ENCODE results near the gene SPINK2. TPM values are rescaled to one million over a fixed set of nuclear protein-coding genes. Genes with fewer than 3 reads are reported as not detected.

Gene SPINK2
- total and polyA plus RNA-seq, 2 of the 13 experiments (the other 11 are each of a cell fraction or from before 2014, with no cell fraction given), result not detected

Small RNA genes within 50 kb of the gene (small RNA-seq; reads per million reads assigned to genes)
- gene RF00017 (ENCODE audit: insufficient read depth in 2 of 3, insufficient read length in 3 of 3, low read depth in 2 of 3, low replicate concordance in 1 of 3) (0 reads per million in 3 experiments), gene RF00019 (ENCODE audit: insufficient read depth in 2 of 3, insufficient read length in 3 of 3, low read depth in 2 of 3, low replicate concordance in 1 of 3) (0 reads per million in 3 experiments), gene RN7SL357P (ENCODE audit: insufficient read depth in 2 of 3, insufficient read length in 3 of 3, low read depth in 2 of 3, low replicate concordance in 1 of 3) (0 reads per million in 3 experiments), gene RN7SL492P (ENCODE audit: insufficient read depth in 2 of 3, insufficient read length in 3 of 3, low read depth in 2 of 3, low replicate concordance in 1 of 3) (0 reads per million in 3 experiments)

Other genes starting within 250 kb of the SPINK2 start
- not detected in 2 replicates for gene HOPX, start 140.4 kb downstream of the SPINK2 start, total RNA-seq (2016; rRNA removed; fragmentation: Illumina TruSeq; extraction: Trizol)
- gene HOPX, start 140.4 kb downstream of the SPINK2 start, polyA plus RNA-seq (2011; rRNA removed), result not detected in 2 replicates
- gene REST, start 86.2 kb upstream of the SPINK2 start, total RNA-seq (2016; rRNA removed; fragmentation: Illumina TruSeq; extraction: Trizol), result 22.4 and 30.4 TPM in 2 replicates
- gene REST, start 86.2 kb upstream of the SPINK2 start, polyA plus RNA-seq (2011; rRNA removed), result 9.4 and 12.7 TPM in 2 replicates
- 17.3 and 17.9 TPM in 2 replicates for gene NOA1, start 155.9 kb upstream of the SPINK2 start, total RNA-seq (2016; rRNA removed; fragmentation: Illumina TruSeq; extraction: Trizol)
- gene NOA1, start 155.9 kb upstream of the SPINK2 start, polyA plus RNA-seq (2011; rRNA removed), result 16.8 and 19.0 TPM in 2 replicates
- gene POLR2B, start 157.2 kb upstream of the SPINK2 start, total RNA-seq (2016; rRNA removed; fragmentation: Illumina TruSeq; extraction: Trizol), result 116 and 173 TPM in 2 replicates
- gene POLR2B, start 157.2 kb upstream of the SPINK2 start, polyA plus RNA-seq (2011; rRNA removed), result 58.8 and 70.6 TPM in 2 replicates